Measurements from ENCODE around the gene PADI1. TPM values are rescaled to one million over a fixed set of nuclear protein-coding genes. Genes with fewer than 3 reads are reported as not detected.
"Not testable (repeated sequence)": the region's sequence is repeated elsewhere in the genome, so short reads cannot be mapped to it uniquely, and the experiment has no call there.

PADI1 gene
- total RNA-seq, 1 donor from 2014 or later: 1.5 TPM

DNA sequence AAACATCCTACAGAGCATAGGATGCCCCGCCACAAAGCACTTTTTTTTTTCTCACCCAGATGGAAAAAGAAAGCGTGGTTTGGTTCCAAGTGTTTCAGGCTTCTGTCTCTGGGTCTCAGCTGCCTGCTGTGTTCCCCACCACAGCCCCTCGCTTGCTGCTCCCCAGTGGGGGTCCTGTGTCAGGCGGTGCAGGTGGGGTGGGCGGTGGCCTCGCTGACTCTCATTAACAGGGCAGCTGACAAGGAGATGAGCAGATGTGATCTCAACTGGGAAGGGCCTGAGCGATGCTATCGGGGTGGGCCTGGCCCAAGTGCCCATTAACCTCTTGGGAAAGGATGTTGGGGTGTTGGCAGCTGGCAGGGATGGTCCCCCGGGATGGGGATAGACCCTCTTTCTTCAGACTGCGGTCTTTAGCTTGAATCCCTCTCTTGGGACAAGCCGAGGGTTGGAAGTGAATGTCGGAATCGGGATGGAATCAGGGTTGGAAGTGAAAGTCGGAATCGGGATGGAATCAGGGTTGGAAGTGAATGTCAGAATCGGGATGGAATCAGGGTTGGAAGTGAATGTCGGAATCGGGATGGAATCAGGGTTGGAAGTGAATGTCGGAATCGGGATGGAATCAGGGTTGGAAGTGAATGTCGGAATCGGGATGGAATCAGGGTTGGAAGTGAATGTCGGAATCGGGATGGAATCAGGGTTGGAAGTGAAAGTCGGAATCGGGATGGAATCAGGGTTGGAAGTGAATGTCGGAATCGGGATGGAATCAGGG is 36.3 kb downstream of the PADI1 start:
- DNase-seq (ENCODE audit: low read depth): not testable (repeated sequence)

DNA sequence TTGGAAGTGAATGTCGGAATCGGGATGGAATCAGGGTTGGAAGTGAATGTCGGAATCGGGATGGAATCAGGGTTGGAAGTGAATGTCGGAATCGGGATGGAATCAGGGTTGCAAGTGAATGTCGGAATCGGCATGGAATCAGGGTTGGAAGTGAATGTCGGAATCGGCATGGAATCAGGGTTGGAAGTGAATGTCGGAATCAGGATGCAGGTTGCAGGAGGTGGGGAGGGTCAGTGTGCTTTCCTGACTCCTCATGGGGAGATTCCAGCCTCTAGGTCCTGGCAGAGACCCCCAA is 36.8 kb downstream of the PADI1 start:
- DNase-seq (ENCODE audit: low read depth): not testable (repeated sequence)

DNA sequence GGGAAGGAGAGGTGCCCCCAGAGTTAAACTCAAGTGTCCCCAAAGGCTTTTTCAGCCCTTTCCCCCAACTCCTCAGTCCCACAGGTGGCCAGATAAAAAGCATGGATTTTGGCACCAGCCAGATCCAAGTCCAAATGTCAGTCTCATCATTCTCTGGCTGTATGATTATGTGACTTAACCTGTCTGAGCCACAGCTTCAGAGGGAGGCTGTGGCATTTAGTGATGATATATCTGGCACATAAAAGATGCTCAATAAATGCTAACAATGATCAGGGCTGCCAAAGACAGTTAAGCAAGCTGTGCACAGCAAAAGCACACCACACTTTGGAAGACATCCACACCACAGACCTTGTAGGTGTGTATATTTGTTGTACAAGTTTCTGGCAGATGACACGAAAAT is 38.3 kb downstream of the PADI1 start:
- no peak for DNase-seq (ENCODE audit: low read depth)

DNA sequence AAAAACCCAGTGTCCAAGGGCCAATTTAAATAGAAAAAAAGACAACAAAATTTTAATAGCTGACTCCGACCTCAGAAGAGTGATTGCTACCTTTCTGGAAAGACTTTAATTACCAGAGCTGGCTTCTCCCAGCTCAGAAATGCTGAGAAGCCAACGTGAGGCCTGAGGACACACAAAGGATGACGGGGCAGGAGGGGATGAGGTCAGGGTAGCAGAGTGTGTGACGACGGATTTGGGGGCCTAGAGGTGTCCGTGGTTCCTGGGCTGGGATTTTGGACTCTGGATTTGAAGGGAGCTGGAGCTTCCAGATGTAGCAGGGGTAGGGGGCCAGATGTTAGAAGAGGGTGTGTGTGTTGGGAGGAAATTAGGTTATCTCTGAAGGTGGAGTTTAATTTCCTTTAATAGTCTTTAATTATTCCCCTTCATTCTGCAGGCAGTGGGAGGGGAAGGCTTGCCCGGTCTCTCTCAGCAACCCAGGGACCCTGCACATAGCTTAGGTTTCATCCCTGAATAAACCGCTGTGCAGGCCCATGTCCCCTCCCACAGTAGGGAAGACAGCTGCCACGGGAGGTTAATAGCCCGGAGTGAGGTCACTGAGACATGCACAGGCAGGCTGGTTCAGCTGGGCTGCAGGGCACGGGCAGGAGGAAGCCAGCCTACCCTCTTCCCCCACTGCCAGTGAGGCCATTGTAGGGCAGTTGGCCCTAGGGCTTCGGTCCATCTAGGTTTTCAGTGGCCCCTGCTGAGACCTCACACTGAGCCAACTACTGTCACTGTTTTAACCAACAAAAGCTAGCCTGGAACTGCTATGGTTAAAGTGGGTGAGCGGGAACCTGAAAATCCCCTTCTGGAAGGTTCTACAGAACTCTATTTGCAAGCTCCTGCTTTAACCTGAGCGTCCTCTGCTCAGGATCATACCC is 40.2 kb downstream of the PADI1 start:
- DNase-seq (ENCODE audit: low read depth): no peak

DNA sequence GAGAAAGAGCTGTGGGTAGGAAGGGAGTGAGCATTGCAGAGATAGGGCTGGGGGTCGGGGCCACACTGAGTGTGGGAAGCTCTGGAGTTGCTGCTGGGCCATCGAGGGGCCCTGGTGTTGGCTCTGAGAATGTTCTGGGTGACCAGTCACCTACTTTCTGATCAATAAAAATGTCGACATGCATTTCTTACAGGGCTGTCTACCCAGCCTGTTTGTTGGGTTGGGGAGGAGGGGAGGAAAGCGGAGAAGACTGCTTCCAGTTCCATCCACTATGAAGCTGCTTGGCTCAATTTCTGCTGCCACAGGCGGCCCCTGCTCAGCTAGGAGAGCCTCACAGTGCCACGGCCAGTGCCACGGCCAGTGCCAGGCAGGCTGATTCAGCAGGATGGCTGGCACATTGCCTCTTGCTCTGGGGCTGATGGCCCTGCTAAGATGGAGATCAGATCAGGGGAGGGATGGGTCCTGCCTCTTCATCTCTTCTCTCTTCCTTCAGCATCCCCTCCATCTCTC is 40.9 kb downstream of the PADI1 start:
- no peak for DNase-seq (ENCODE audit: low read depth)

DNA sequence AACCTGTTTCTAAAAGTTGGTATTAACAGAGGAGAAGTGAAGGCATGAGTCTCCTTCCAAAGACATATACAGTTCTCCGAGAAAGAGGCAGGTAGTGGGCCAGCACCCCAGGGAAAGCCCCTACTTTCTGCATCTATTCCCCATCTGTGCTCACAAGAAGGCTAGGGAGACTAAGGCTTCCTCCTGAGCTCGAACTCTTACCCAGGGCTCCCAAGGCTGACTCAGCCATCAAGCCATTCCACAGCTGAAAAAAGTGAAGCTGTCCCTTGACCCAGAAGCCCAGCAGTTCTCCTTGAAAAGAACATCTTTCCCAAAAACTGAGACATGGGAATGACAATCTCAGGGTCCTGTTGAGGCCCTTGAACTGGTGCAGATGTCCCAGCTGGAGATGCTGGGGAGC is 42.0 kb downstream of the PADI1 start:
- no peak for DNase-seq (ENCODE audit: low read depth)

DNA sequence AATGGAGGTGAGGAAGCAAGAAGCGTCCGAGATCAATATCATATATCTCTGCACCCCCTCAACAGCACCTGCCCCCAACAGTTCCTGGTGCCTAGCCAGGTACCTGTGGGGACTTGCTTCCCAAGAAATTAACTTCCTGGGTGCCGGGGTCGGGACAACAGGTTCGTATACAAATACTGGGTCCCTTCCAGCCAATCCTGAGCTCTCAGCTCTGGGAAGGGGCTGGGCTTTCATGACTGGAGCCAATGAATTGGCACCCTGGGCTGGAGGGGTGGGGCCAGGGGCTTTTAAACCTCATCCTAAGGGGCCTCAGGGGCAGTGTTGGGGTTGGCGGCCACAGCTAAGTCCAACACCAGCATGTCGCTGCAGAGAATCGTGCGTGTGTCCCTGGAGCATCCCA is 43.9 kb downstream of the PADI1 start, which contains the start of gene PADI3:
Gene PADI3 (plus strand): TSS at position 318 of the 400 bp plus-strand sequence. CDS start 40 bp downstream, at position 358.
- DNase-seq (ENCODE audit: low read depth): no peak

DNA sequence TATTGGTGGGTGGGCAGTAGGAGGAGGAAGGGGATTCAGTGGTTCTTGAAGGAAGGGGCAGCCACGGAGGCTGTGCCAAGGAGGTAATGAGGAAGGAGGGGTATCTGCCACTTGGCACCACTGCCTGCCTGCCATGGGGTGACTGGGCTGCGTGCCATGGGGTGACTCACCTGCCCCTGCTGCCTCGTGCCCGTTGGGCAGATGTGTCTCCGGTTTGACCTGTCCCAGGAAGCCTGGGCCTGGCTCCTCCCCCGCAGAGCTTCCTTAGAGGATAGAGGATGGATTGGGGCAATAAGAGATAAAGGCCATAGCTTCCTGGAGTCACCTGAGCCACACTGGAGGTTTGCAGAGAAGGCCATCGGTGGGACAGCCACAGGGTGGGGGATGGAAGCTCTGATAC is 45.7 kb downstream of the PADI1 start:
- peak; percentile 77 for DNase-seq (ENCODE audit: low read depth)

DNA sequence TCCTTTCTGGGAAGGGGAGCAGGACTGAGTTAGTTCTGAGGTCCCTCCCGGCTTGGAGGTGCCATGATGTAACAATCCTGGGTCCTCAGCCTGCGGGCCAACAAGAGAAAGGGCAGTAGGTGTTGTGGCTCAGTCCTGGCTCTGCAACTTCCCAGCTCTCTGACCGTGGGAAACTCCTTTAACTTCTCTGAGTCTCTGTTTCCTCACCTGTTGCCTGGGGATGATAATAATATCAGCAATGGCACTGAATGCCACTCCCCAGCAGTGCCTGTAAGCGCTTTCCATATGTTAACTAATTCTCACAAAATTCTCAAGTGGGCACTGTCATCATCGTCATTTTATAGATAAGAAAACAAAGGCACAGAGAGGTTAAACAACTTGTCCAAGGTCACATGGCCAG is 46.3 kb downstream of the PADI1 start:
- no peak for DNase-seq (ENCODE audit: low read depth)

DNA sequence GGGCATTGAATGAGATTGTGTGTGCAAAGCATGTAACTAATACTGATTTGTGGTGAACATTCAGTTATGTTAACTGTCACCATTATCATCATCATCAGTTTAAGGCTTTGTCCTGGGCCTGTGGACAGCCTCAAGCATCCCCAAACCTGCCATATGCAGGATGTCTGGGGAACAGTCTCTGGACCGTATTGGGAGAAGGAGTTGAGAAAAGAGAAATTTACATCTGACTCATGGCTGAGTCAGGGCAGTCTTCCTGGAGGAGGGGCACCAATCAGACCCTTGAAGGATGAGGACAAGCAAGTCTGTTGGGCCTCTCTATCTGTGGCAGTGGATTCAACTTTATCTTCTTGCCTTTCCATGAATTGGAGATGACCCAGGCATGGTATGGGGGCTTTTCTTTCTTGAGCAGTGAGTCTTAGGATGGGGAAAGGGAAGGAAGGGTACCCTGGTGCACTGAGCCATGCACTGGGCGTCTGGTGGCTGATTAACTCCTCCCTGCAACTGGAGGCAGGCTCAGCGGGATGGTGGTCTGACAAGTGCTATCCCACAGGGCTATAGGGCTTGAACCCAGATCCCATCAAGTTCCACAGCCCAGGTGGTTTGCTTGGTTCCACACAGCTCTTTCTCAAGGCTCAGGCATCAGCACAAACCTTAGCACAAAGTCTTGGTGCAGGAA is 46.9 kb downstream of the PADI1 start:
- DNase-seq (ENCODE audit: low read depth): peak; percentile 60

DNA sequence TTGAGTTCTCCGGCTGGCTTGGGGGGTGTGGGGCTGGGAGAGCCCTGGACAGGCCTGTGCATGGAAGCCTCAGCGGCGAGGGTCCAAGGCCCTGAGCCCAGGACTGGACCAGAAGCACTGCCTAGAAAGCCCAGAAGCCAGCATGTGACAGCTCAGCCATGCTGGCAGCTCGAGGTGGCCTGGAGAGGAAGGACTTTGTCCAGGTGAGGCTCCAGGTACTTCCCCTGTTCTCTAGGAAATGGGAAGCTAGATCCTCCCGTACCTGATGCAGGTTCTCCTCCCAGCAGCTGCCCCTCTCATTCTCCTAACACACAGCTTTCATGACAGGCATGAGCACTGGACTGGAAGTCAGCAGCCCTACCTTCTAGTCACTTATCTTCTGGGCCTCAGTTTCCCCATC is 50.4 kb downstream of the PADI1 start:
- DNase-seq (ENCODE audit: low read depth): no peak

DNA sequence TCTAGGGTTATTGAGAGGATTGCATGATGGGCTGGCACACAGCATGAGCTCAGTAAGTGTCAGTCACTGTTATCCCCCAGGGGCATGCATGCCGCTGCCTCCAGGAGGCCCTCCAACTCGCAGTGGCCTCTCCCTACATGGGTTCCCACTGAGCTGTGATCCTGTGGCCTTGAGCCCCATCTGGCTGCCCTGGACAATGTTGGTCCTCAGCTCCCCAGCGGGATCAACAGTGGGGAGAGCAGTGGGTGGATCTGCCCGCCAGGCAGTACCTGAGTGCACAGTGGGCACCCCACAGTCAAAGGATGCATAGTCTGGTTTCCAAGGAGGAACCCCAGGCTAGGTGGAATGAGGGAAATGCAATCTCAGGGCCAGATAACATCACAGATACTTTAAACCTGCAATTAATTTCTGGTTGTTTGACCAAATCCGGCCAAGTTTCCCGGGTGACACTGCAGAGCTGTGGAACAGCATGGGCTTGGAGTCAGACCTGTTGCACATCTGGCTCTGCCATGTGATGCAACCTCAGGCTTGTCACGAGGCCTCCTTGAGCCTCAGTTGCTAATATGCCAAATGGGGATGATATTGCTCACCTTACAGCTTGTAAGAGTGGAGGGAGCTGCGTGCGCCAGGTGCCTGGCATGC is 53.3 kb downstream of the PADI1 start:
- DNase-seq (ENCODE audit: low read depth): no peak

DNA sequence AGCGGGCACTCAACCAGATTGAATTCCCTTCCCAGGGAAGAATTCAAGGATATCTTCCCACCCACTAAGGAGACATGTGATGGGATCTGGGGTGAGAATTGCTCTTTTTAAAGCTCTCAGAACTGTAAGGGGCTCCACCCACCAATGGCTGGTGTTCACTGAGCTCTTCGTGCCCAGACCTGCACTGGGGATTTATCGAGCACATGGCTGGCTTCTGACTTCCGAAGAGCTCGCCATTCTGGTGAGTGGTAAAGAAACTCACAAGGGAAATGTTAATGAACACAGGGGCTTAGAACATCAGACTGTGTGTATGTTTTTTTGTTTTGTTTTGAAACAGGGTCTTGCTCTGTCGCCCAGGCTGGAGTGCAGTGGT is 53.8 kb downstream of the PADI1 start:
- no peak for DNase-seq (ENCODE audit: low read depth)

DNA sequence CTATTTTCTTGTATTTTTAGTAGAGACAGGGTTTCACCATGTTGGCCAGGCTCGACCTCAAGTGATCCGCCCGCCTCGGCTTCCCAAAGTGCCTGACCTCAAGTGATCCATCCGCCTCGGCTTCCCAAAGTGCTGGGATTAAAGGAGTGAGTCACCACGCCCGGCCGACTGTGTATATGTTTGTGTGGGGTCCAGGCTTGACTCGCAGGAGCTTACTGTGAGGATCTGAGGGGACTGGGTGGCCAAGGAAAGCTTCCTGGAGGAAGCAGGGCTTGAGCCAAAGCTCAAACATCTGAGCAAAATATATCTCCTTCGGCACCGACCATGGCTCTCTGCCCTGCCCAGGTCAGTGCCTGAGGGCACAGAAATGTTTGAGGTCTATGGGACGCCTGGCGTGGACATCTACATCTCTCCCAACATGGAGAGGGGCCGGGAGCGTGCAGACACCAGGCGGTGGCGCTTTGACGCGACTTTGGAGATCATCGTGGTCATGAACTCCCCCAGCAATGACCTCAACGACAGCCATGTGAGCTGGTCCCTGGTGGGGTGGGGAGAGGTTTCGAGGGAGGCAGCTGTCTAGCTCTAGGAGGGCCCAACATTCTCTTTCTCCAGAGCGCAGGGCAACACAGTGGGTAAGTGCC is 54.4 kb downstream of the PADI1 start:
- DNase-seq (ENCODE audit: low read depth): no peak

DNA sequence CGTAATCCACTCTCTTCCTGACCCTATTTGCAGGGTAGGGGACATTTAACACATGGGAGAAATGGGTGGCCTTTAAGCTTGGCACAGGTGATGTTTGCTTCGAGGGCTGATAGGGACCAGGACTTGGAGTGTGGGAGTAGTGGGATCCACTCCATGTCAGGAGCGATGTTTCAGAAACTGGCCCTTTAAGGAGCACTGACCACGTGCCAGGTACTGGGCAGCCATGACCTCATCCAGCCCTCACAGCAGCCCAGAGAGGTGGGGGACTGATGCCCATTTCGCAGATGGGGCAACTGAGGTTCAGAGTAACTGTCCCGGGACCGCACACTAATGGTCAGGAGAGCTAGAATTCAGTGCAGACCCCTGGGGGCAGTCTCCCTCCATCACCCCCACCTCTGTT is 55.3 kb downstream of the PADI1 start:
- no peak for DNase-seq (ENCODE audit: low read depth)

DNA sequence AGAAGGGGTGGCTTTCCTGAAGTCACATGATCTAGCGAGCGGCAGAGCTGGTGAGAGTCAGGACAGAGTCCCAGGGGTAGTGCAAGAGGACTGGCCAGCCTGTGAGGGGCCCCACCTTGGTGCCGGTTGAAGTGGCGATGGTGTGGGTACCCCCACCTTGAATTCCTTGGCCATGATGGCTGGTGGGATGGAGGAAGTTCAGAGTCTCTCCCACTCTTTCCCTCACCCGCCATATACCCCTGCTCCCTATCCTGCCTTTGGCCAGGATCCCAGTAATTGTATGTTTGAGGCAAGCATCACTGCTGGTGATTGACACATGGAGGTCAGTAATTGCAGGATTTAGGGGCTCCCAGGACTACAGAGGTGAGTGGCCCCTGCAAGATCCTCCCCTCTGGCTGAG is 55.8 kb downstream of the PADI1 start:
- no peak for DNase-seq (ENCODE audit: low read depth)

DNA sequence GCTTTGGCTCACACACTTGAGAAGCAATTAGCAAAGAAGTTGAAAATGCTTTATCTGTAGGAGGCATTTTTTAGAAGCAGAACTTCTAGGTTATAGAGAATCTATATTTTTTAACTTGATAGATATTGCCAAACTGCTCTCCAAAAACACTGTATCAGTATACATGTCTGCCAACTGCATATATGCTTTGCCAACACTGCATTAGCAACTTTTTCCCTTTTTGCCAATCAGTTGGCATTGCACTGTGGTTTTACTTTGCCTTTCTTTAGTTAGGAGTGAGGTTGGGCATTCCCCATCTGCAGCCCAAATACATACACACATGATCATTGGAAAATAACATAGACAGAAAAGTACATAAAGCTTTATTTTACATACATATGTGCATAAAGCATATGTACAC is 59.0 kb downstream of the PADI1 start:
- DNase-seq (ENCODE audit: low read depth): no peak

DNA sequence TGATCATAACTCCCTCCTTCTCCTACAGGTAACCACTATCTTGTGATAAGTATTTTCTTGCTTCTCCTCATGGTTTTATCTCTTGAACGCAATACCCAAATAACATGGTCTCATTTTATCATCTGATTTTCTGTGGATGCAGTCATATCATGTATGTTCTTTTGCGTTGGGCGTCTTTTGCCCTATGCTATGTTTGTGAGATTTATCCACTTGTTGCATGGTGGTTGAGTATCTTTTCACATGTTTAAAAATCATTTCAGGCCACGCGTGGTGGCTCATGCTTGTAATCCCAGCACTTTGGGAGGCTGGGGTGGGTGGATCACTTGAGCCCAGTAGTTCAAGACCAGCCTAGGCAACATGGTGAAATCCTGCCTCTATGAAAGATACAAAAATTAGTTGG is 59.5 kb downstream of the PADI1 start:
- no peak for DNase-seq (ENCODE audit: low read depth)

DNA sequence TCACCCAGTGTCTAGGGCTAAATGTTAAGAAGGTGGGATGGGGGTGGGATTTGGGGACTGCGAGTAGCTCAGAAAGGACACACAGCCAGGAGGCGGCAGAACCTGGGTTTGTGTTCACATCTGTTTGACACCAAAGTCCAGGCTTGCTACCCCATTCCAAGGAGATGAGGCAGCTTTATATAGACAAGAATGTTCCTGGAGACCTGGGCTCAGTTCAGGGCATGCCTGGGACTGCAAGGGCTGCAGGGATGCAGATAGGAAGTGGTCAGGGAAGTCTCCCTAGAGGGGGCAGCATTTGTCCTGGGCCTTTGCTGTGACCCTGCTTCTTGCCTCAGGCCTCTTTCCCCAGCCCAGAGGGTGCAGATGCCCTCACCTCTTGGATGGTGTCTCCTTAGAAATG is 60.2 kb downstream of the PADI1 start:
- no peak for DNase-seq (ENCODE audit: low read depth)

DNA sequence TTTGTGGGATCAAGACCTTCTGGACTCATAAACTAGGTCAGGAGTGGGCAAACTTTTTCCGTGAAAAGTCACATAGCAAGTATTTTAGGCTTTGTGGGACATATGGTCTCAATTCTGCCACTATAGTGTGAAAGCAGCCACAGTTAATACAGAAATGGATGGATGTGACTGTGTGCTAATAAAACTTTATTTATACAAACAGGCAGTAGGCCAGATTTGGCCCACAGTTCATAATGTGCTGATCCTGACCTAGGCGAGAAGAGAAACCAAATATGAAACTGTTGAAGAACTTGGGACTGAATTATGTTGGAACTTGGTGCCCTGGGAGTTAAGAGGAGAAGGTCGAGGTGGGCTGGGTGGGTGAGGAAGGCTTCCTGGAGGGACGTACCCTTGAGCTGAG is 61.0 kb downstream of the PADI1 start:
- no peak for DNase-seq (ENCODE audit: low read depth)

Measured in renal cortical epithelial cell (primary cell).